Left lung (tissue), 10 donors: ENCODE results near the gene C1orf174. TPM values are rescaled to one million over a fixed set of nuclear protein-coding genes. Genes with fewer than 3 reads are reported as not detected.

Experiments
- ATAC-seq: fragments of 200-7000 bp; cut with Tn5 transposase; one replicate; pipeline ENCODE4 v1.9.1; 2020; ENCODE audit warnings: moderate library complexity
- DNase-seq, 4 donors: peaks; one replicate each; pipeline ENCODE4 v3.0.0-alpha.2; 2013 to 2020
- H3K27ac ChIP-seq, 2 donors: fragments of 200-600 bp; sonication (generic) in 1 of 2; one replicate each; pipeline versions ENCODE4 v1.5.0 to v1.8.0; 2020 to 2021
- H3K27me3 ChIP-seq, 2 donors: fragments of 200-600 bp; sonication (generic) in 1 of 2; one replicate each; pipeline versions ENCODE4 v1.5.0 to v1.8.0; 2020 to 2021
- H3K36me3 ChIP-seq, 2 donors: fragments of 200-600 bp; sonication (generic) in 1 of 2; one replicate each; pipeline versions ENCODE4 v1.5.0 to v1.8.0; 2020 to 2021
- H3K4me1 ChIP-seq, 2 donors: fragments of 200-600 bp; one replicate each; pipeline ENCODE4 v1.8.0; 2021
- H3K4me3 ChIP-seq, 2 donors: fragments of 200-600 bp; sonication (generic) in 1 of 2; one replicate each; pipeline versions ENCODE4 v1.5.0 to v1.8.0; 2020 to 2021; ENCODE audit warnings: mild to moderate bottlenecking in 1 of 2
- H3K9me3 ChIP-seq, 2 donors: fragments of 200-600 bp; sonication (generic) in 1 of 2; one replicate each; pipeline versions ENCODE4 v1.5.0 to v1.8.0; 2020 to 2021
- CTCF ChIP-seq, 2 donors: fragments of 200-600 bp; sonication (generic) in 1 of 2; IDR thresholded peaks; one replicate each; pipeline versions ENCODE4 v1.5.0 to v1.8.0; 2021; ENCODE audit warnings: antibody characterized with exemption in 2 of 2
- intact Hi-C, 2 donors: fragments of 100-400 bp; cut with DNase I; formaldehyde crosslinking; loops; one replicate each; pipeline versions ENCODE4 v1.11.2 to v1.14.2; 2022
- polyA plus RNA-seq, 6 donors: library from polyadenylated mRNA; unstranded; fragments of 120-200 nt; gene quantifications; one replicate each; pipeline ENCODE4 v1.2.1, GENCODE V29; 2013; ENCODE audit not compliant: insufficient read length in 6 of 6
- total RNA-seq, 2 donors: library from RNA; stranded (reverse); fragmentation: NEBNext Ultra II Directional; extraction: Animal tissue kit (Norgen Biotek cat#: 25700); gene quantifications; one replicate each; pipeline ENCODE4 v1.2.1, GENCODE V29; 2021
- donor health status: DM: no; HTN: yes; CAD: no.
- donor health status: DM: no; HTN: no; CAD: no.

The C1orf174 gene
- total and polyA plus RNA-seq, 8 donors, result 19.3 to 29.5 (median 24.7) TPM

- H3K4me3 ChIP-seq, result no peak overlapping the region
- no peak for ATAC-seq
- no peaks in the 10 kb centered on the region for H3K36me3 ChIP-seq
- no peaks in the 10 kb centered on the region for H3K9me3 ChIP-seq
- peak in 1 of 4 donors; percentile 27 for DNase-seq
- peaks cover 0 to 18% of the 10 kb centered on the region in 2 donors for H3K27me3 ChIP-seq
- no peak overlapping the region for H3K27ac ChIP-seq
- peaks cover 0 to 2% of the 10 kb centered on the region in 2 donors for H3K4me1 ChIP-seq
- intact Hi-C loops, result no loop called here
- no peak for TF ChIP-seq CTCF (IDR thresholded peaks at IDR 0.05)
Observed at GRCh38 chr1:3905266-3905952, 5.3 kb upstream of the C1orf174 start.

DNA sequence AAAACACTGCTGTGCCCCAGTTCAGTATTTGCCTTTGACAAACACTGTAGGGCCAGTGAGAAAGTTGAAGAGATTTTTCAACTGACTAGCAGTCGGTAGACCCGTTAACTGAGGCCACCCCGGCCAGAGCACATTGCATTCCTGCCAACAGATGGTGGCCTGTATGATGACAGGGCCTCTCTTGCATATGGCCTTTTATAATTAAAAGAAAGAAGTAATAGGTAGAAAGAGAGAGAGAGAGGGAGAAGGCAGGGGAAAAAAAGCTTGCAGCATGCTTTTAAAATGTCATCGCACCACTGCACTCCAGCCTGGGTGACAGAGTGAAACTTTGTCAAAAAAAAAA, 4.7 kb upstream of the C1orf174 start:
- ATAC-seq (no peak), DNase-seq (peak in 1 of 4 donors; percentile 12)
- Histone ChIP-seq H3K27ac (no peak overlapping the region), H3K36me3 (no peaks in the 10 kb centered on the region), H3K4me3 (no peak overlapping the region), H3K9me3 (no peaks in the 10 kb centered on the region), H3K27me3 (peaks cover 0 to 12% of the 10 kb centered on the region in 2 donors), H3K4me1 (peaks cover 0 to 2% of the 10 kb centered on the region in 2 donors)
- TF ChIP-seq CTCF (IDR thresholded peaks at IDR 0.05), result no peak
- intact Hi-C loops, result no loop called here

DNA sequence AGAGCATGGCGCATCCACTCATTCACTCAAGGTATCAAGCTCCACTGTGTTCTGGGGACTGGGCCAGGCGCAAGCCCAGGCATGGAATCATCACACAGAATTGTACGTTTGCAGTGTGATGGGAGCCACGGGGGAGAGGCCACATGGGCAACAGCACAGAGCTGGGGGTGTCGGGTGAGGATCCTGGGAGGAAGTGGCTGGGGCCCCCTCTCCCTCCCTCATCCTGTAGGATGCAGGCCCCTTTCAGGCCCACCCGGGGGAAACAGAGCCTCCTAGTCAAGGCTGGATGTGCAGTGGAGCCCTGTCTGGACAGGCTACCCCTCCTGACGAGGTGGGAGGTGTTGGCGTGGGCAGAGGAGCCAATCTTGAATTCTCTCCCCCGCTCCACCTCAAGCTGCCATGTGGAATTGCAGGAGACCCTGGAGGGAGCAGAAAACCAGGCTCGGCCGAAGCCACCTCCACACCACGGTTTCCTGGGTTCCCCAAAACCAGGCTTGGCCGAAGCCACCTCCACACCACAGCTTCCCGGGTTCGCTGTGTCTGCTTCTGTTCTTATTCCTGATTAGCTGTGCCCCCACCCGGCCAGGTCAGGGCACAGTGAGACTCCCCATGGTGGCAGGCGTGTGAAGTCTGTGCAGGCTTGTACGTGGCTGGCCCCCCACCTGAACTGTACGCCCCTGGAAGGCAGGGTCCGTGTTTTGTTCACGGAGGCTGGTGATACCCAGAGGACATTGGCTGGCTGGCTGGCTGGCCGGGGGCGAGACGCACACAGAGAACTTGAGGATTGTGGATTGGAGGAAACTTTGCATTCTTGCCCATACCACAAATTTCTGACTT, 4.2 kb upstream of the C1orf174 start:
- Histone ChIP-seq H3K27me3 (peaks cover 0 to 6% of the 10 kb centered on the region in 2 donors), H3K4me3 (no peak overlapping the region), H3K36me3 (no peaks in the 10 kb centered on the region), H3K9me3 (no peaks in the 10 kb centered on the region), H3K27ac (no peak overlapping the region), H3K4me1 (peaks cover 0 to 8% of the 10 kb centered on the region in 2 donors)
- DNase-seq (no peak), ATAC-seq (no peak)
- no peak for TF ChIP-seq CTCF (IDR thresholded peaks at IDR 0.05)
- intact Hi-C loops, result no loop called here

DNA sequence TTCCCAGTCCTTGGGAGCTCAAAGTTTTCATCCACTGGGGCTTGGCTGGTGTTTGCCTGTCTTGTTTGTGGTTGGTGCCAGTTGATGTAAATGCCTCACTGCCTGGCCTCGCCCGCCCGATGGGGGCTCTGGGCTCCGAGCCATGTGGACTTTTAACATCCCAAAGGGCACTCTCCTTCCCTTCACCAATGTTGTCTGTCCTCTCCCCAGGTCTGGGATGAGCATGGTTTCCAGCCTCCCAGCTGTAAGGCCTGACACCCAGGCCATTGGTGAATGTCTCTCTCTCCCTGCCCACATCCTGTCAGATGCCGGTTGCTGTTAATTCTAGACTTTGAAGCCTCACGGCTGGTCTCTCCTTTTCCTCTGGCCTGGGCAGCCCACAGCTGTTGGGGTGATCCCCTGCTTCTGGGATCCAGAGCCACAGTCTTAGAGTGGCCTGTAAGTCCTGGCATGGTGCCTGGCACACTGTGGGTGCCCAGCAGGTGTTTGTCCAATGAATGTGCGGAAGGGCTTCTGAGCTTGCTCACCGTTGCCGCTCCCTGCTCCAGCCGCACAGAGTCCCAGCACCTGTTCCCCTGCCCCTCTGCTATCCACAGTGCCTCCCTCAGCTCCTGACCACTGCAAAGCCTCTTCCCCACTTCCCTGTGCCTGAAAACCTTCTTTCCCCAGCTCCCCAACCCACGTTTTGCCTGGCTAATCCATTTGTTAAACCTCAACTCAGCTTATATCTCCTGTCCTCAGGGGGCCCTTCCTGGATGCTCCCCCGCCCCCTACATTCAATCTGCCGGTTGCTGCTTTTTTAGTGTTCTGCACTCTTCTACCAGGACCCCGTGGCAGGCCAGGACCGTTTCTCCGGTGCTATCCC, 3.3 kb upstream of the C1orf174 start:
- intact Hi-C loops, result no loop called here
- Histone ChIP-seq H3K27me3 (no peaks in the 10 kb centered on the region), H3K9me3 (no peaks in the 10 kb centered on the region), H3K27ac (no peak overlapping the region), H3K4me1 (peaks cover 0 to 16% of the 10 kb centered on the region in 2 donors), H3K4me3 (no peak overlapping the region), H3K36me3 (no peaks in the 10 kb centered on the region)
- no peak for TF ChIP-seq CTCF (IDR thresholded peaks at IDR 0.05)
- DNase-seq (peak in 1 of 4 donors; percentile 33), ATAC-seq (no peak)
